Nephron progenitor cell (in vitro differentiated cells): ENCODE data around the gene KDM7A.
A peak's percentile ranks its signal among the peaks of the same experiment; 100 is the strongest.

Experiments used
- DNase-seq: peaks from one replicate; pipeline ENCODE4 v3.0.0; 2021
- H3K27ac Mint-ChIP-seq: 2 replicates; pipeline ENCODE4 v1.8.0; 2021; ENCODE audit warnings: mild to moderate bottlenecking, moderate library complexity, mixed read lengths
- H3K27me3 Mint-ChIP-seq: 2 replicates; pipeline ENCODE4 v1.8.0; 2021; ENCODE audit warnings: mild to moderate bottlenecking, low read depth, mixed read lengths; ENCODE audit not compliant: poor library complexity
- H3K36me3 Mint-ChIP-seq: 2 replicates; pipeline ENCODE4 v1.8.0; 2021; ENCODE audit warnings: low read depth, mixed read lengths
- H3K4me1 Mint-ChIP-seq: 2 replicates; pipeline ENCODE4 v1.8.0; 2021; ENCODE audit warnings: mixed read lengths
- H3K4me3 Mint-ChIP-seq: 2 replicates; pipeline ENCODE4 v1.8.0; 2021; ENCODE audit warnings: mild to moderate bottlenecking, moderate library complexity, mixed read lengths
- H3K9me3 Mint-ChIP-seq: 2 replicates; pipeline ENCODE4 v1.8.0; 2021; ENCODE audit warnings: mild to moderate bottlenecking, moderate library complexity, mixed read lengths
- TF ChIP-seq, protein P1 (sequence below): fragments of 200-600 bp; sonication (generic); IDR thresholded peaks from 2 replicates; pipeline ENCODE4 v1.5.0; 2021; ENCODE audit warnings: antibody characterized with exemption

Gene KDM7A

DNA sequence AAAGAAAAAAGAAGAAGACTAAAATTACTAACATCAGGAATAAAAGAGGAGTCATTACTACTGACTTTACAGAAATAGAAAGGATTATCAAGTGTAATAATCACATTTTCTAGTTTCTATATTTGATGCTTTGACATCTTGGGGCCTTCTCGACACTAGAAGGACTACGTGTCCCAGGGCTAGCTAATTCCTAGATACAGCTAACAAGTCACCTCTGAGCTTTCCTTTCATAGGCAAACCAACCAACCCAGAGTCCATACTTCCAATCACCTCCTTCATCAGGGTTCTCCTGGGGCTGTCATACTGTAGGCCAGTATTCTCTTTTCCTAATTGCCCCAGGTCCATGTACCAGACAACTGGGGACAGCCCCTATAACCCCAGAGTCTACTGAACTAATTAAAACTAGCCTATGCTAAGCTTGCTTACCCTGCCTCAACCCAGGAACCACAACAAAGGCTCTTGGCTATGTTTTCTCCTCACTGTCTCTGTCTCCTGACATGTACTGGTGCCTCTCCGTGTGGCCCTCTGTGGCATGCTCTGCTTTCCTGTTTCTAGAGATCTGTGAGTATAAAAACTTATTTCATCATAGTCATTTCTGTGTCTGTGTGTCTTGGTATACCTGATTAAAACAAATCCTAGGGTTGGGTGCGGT lies 107.4 kb downstream of the KDM7A start:
- no peak overlapping the region for H3K4me3 Mint-ChIP-seq
- no peak overlapping the region for H3K27ac Mint-ChIP-seq
- DNase-seq = no peak
- no peaks in the 10 kb centered on the region for H3K4me1 Mint-ChIP-seq
- H3K27me3 Mint-ChIP-seq = peaks cover 19% of the 10 kb centered on the region
- TF ChIP-seq, protein P1, sequence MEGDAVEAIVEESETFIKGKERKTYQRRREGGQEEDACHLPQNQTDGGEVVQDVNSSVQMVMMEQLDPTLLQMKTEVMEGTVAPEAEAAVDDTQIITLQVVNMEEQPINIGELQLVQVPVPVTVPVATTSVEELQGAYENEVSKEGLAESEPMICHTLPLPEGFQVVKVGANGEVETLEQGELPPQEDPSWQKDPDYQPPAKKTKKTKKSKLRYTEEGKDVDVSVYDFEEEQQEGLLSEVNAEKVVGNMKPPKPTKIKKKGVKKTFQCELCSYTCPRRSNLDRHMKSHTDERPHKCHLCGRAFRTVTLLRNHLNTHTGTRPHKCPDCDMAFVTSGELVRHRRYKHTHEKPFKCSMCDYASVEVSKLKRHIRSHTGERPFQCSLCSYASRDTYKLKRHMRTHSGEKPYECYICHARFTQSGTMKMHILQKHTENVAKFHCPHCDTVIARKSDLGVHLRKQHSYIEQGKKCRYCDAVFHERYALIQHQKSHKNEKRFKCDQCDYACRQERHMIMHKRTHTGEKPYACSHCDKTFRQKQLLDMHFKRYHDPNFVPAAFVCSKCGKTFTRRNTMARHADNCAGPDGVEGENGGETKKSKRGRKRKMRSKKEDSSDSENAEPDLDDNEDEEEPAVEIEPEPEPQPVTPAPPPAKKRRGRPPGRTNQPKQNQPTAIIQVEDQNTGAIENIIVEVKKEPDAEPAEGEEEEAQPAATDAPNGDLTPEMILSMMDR = no peak
- H3K36me3 Mint-ChIP-seq = peaks cover 10% of the 10 kb centered on the region
- H3K9me3 Mint-ChIP-seq = peaks cover 47% of the 10 kb centered on the region

DNA sequence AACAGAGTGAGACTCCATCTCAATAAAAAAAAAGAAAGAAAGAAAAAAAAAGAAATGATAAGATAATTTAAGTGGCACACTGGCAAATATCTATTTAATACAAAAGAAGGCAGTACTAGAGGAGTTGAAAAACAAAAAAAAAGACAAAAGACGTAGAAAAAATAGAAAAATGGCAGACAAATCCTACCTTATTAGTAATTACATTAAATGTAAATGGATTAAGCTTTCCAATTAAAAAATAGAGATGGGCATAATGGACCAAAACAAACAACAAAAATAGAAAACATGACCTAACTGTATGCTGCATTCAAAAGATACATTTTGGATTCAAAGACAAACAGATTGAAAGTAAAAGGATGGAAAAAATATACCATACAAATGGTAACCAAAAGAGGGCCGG lies 108.8 kb downstream of the KDM7A start:
- Mint-ChIP-seq H3K9me3 (peaks cover 54% of the 10 kb centered on the region), H3K27me3 (peaks cover 33% of the 10 kb centered on the region), H3K4me3 (no peak overlapping the region), H3K36me3 (peaks cover 17% of the 10 kb centered on the region), H3K27ac (no peak overlapping the region), H3K4me1 (no peaks in the 10 kb centered on the region)
- TF ChIP-seq, protein P1 = no peak
- no peak for DNase-seq

DNA sequence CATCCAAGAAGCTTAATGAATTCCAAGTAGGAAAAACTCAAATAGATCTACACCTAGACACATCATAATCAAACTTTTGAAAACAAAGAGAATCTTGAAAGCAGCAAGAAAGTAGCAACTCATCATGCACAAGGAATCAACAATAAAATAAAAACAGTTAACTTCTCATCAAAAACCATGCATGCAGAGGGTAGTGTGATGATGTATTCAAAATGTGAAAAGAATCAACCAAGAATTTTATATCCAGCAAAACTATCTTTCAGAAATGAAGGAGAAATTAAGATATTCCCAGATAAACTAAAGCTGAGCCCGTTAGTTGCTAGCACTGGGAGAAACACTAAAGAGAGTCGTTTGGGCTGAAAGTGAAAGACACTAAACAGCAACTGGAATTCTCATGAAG lies 109.7 kb downstream of the KDM7A start:
- peaks cover 54% of the 10 kb centered on the region for H3K9me3 Mint-ChIP-seq
- H3K27me3 Mint-ChIP-seq = peaks cover 39% of the 10 kb centered on the region
- no peak overlapping the region for H3K4me3 Mint-ChIP-seq
- peaks cover 17% of the 10 kb centered on the region for H3K36me3 Mint-ChIP-seq
- H3K4me1 Mint-ChIP-seq = no peaks in the 10 kb centered on the region
- DNase-seq = no peak
- TF ChIP-seq, protein P1 = no peak
- no peak overlapping the region for H3K27ac Mint-ChIP-seq

DNA sequence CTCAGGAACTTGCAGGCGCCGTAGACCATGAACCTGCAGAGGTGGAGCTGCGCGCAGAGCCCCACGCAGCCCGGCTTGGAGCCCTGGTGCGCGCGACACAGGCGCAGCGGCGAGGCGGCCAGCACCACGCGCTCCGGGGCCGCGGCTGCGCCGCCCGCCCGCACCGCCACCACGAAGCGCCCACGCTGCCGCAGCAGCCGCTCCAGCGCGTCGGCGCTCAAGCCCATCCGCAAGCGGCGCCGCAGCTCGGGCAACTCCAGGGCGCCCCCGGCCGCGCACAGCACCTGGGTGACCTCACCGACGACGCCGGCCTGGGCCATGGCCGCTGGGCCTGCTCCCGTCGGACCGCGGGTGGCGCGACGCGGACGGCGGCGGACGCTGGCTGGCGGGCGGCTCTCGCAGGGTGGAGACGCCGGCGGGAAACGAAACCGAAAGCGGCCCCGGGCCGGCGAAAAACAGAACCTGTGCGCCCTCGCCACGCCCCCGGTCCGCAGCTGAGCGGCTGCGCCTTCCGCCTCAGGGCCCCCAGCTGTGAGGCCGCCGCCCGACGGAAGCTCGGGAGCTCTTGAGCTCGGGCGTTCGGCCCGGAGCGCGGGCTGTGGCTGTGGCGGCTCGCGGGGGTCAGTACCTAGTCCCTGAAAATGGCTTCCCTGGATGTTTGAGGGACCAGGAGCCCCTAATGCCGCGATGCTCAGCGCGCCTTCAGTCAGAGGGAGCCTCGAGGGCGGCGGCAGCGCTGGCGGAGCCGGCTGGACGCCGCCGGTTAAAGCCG lies 114.1 kb downstream of the KDM7A start, which contains the start of gene PARP12:
Gene PARP12 (minus strand): TSS at position 424 of the 772 bp plus-strand sequence. CDS start 104 bp downstream, at position 320.
- TF ChIP-seq, protein P1 = no peak
- Mint-ChIP-seq H3K27me3 (peaks cover 79% of the 10 kb centered on the region), H3K4me1 (no peaks in the 10 kb centered on the region), H3K36me3 (peaks cover 17% of the 10 kb centered on the region), H3K27ac (no peak within 1 kb of the TSS), H3K9me3 (peaks cover 38% of the 10 kb centered on the region), H3K4me3 (peak within 1 kb of the TSS; percentile 74)
- peak; percentile 76 for DNase-seq

DNA sequence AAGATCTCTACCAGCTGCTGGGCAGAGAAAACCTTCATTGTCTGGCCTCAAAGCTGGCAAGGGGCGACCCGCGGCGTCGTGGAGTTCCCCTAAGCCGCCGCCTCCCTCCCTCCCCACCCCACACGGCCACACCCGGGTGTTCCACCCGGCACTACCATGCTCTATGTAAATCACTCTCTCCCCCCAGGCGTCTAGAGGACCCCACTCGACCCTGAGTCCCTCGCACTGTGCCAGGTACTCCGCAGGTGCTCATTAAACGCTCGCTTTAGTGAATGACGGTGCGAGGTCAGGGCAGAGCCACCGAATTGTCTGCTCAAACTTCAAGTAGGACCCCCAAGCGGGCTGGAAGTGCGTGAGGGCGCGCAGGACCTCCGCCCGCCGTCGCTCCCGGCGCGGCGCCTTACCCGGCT lies 114.7 kb downstream of the KDM7A start:
- Mint-ChIP-seq H3K4me3 (peak overlapping the region; percentile 74), H3K27me3 (peaks cover 79% of the 10 kb centered on the region), H3K9me3 (peaks cover 32% of the 10 kb centered on the region), H3K27ac (no peak overlapping the region), H3K36me3 (peaks cover 14% of the 10 kb centered on the region), H3K4me1 (no peaks in the 10 kb centered on the region)
- TF ChIP-seq, protein P1 = no peak
- no peak for DNase-seq

DNA sequence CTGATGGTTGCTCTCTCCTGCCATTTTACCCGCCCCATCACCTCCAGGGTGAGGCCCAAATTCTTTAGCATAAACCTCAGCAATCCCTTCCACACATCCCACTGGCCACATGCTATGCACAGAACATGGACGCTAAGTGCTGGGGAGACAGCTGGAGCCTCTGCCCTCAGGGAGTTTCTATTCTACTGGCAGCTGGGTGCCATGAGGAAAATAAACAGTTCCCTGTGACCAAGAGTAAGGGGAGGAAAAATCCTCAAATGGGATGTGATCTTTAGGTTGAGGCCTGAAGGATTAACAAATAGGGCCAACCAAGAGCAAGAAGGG lies 115.2 kb downstream of the KDM7A start:
- TF ChIP-seq, protein P1 = no peak
- Mint-ChIP-seq H3K27me3 (peaks cover 75% of the 10 kb centered on the region), H3K4me1 (peaks cover 2% of the 10 kb centered on the region), H3K4me3 (peak overlapping the region; percentile 31), H3K36me3 (peaks cover 8% of the 10 kb centered on the region), H3K27ac (peak overlapping the region; percentile 13), H3K9me3 (peaks cover 27% of the 10 kb centered on the region)
- no peak for DNase-seq
